ENCODE data around the gene TTC39B.

Gene TTC39B

GRCh38 chr9:15304632-15305031 lies 2.4 kb downstream of the TTC39B start:
- DNase-seq (ENCODE audit: low read depth in 2 of 2) = no peak

GRCh38 chr9:15300218-15300617 lies 6.8 kb downstream of the TTC39B start:
- DNase-seq (ENCODE audit: low read depth in 2 of 2) = no peak

- no peak for DNase-seq (ENCODE audit: low read depth in 2 of 2)
These were observed 7.6 kb downstream of the TTC39B start for GRCh38 chr9:15299374-15299939.

GRCh38 chr9:15298362-15298761 lies 8.7 kb downstream of the TTC39B start:
- no peak for DNase-seq (ENCODE audit: low read depth in 2 of 2)

GRCh38 chr9:15295761-15296405 lies 11.1 kb downstream of the TTC39B start:
- DNase-seq (ENCODE audit: low read depth in 2 of 2) = no peak

- DNase-seq (ENCODE audit: low read depth in 2 of 2) = no peak
These were observed 12.4 kb downstream of the TTC39B start for GRCh38 chr9:15294604-15295003.

- DNase-seq (ENCODE audit: low read depth in 2 of 2) = no peak
These were observed 13.2 kb downstream of the TTC39B start for GRCh38 chr9:15293804-15294316.

- no peak for DNase-seq (ENCODE audit: low read depth in 2 of 2)
These were observed 13.9 kb downstream of the TTC39B start for GRCh38 chr9:15293084-15293483.

- no peak for DNase-seq (ENCODE audit: low read depth in 2 of 2)
These were observed 17.4 kb downstream of the TTC39B start for GRCh38 chr9:15289603-15290002.

GRCh38 chr9:15287309-15287708 lies 19.7 kb downstream of the TTC39B start:
- DNase-seq (ENCODE audit: low read depth in 2 of 2) = no peak

GRCh38 chr9:15286161-15286821 lies 20.7 kb downstream of the TTC39B start:
- DNase-seq (ENCODE audit: low read depth in 2 of 2) = no peak

- no peak for DNase-seq (ENCODE audit: low read depth in 2 of 2)
These were observed 24.3 kb downstream of the TTC39B start for GRCh38 chr9:15282567-15283285.

GRCh38 chr9:15280647-15281046 lies 26.4 kb downstream of the TTC39B start:
- DNase-seq (ENCODE audit: low read depth in 2 of 2) = no peak

GRCh38 chr9:15278839-15279238 lies 28.2 kb downstream of the TTC39B start:
- no peak for DNase-seq (ENCODE audit: low read depth in 2 of 2)

GRCh38 chr9:15278091-15278687 lies 28.8 kb downstream of the TTC39B start:
- no peak for DNase-seq (ENCODE audit: low read depth in 2 of 2)

- DNase-seq (ENCODE audit: low read depth in 2 of 2) = peak in 1 of 2 experiments; percentile 11
These were observed 29.5 kb downstream of the TTC39B start for GRCh38 chr9:15277400-15278090.

- DNase-seq (ENCODE audit: low read depth in 2 of 2) = no peak
These were observed 30.6 kb downstream of the TTC39B start for GRCh38 chr9:15276328-15276938.

- DNase-seq (ENCODE audit: low read depth in 2 of 2) = no peak
These were observed 32.6 kb downstream of the TTC39B start for GRCh38 chr9:15274425-15274824.

GRCh38 chr9:15272377-15272928 lies 34.6 kb downstream of the TTC39B start:
- no peak for DNase-seq (ENCODE audit: low read depth in 2 of 2)

GRCh38 chr9:15271403-15271802 lies 35.6 kb downstream of the TTC39B start:
- DNase-seq (ENCODE audit: low read depth in 2 of 2) = no peak

- DNase-seq (ENCODE audit: low read depth in 2 of 2) = no peak
These were observed 38.2 kb downstream of the TTC39B start for GRCh38 chr9:15268782-15269181.

Data from fibroblast of skin of left quadriceps (primary cell).